Stomach (tissue), 9 donors: Measurements from ENCODE around the gene ROBO3. TPM values are rescaled to one million over a fixed set of nuclear protein-coding genes. Genes with fewer than 3 reads are reported as not detected.

ENCODE experiments used
- DNase-seq, 2 donors: peaks; one replicate each; pipeline versions ENCODE4 v3.0.0 to v3.0.0-alpha.2; 2013 to 2019
- H3K27ac ChIP-seq, 5 donors: fragments of 200-600 bp in 4 of 5; sonication (generic) in 4 of 5; one replicate each; pipeline ENCODE4 v1.5.1; 2013 to 2019; ENCODE audit warnings: mild to moderate bottlenecking in 1 of 5, moderate library complexity in 1 of 5
- H3K27me3 ChIP-seq, 3 donors: fragments of 200-600 bp; sonication (generic); one replicate each; pipeline ENCODE4 v1.5.1; 2017 to 2019; ENCODE audit warnings: mixed run types in 1 of 3
- H3K36me3 ChIP-seq, 4 donors: fragments of 200-600 bp; sonication (generic); 1 replicate in 3 of 4; 2 replicates in 1 of 4; pipeline ENCODE4 v1.5.1; 2016 to 2019
- H3K4me1 ChIP-seq, 4 donors: fragments of 200-600 bp; sonication (generic); one replicate each; pipeline ENCODE4 v1.5.1; 2016 to 2019
- H3K4me3 ChIP-seq, 4 donors: fragments of 200-600 bp; sonication (generic) in 3 of 4; one replicate each; pipeline ENCODE4 v1.5.1; 2016 to 2019; ENCODE audit warnings: mild to moderate bottlenecking in 1 of 4
- H3K9me3 ChIP-seq, 4 donors: fragments of 200-600 bp; sonication (generic); one replicate each; pipeline ENCODE4 v1.5.1; 2016 to 2019
- CTCF ChIP-seq, 7 experiments: fragments of 450-650 bp in 4 of 7; fragments of 200-600 bp in 3 of 7; sonication (generic) in 3 of 7; IDR thresholded peaks; one replicate each; pipeline ENCODE4 v1.5.1; 2016 to 2019; ENCODE audit warnings: antibody characterized with exemption in 7 of 7, control low read depth in 2 of 7, mild to moderate bottlenecking in 1 of 7
- EP300 ChIP-seq: sonication (generic); formaldehyde crosslinking; IDR thresholded peaks from one replicate; pipeline ENCODE4 v1.6.1; 2017; ENCODE audit warnings: antibody characterized with exemption
- POLR2A ChIP-seq, 4 donors: fragments of 450-650 bp; IDR thresholded peaks; one replicate each; pipeline ENCODE4 v1.6.1; 2016; ENCODE audit warnings: antibody characterized with exemption in 4 of 4, control low read depth in 2 of 4, mild to moderate bottlenecking in 1 of 4, moderate library complexity in 1 of 4
- POLR2AphosphoS5 ChIP-seq, 3 donors: sonication (generic); formaldehyde crosslinking; IDR thresholded peaks; one replicate each; pipeline ENCODE4 v1.6.1; 2016; ENCODE audit warnings: antibody characterized with exemption in 3 of 3
- WGBS, 5 donors: extraction: QIAGEN DNeasy Blood & Tissue Kit in 3 of 5; methylation state at CpG; one replicate each; pipeline versions ENCODE4 v1.1.5 to v1.1.7; 2013 to 2018; 5-methylcytosine and 5-hydroxymethylcytosine counted together
- intact Hi-C: fragments of 100-400 bp; cut with DNase I; formaldehyde crosslinking; loops from one replicate; pipeline ENCODE4 v1.15.1; 2023; ENCODE audit warnings: low total_unique reads
- polyA plus RNA-seq, 3 donors: library from polyadenylated mRNA; stranded (reverse); fragments of 200-250 nt; gene quantifications; one replicate each; pipeline ENCODE4 v1.2.3, GENCODE V29; 2013
- total RNA-seq, 5 donors: library from RNA; depleted of rRNA; stranded (reverse); fragments of >200 nt; gene quantifications; one replicate each; pipeline versions ENCODE4 v1.1.0 to v1.2.3, GENCODE V29; 2014 to 2016
- donor health status: healthy with polysubstance abuse.
- donor health status: Bipolar disorder and iron deficiency.
- donor health status: healthy.

ROBO3 gene
- total and polyA plus RNA-seq, 8 donors, result 1.7 to 39.1 (median 5.1) TPM; not detected in 1

GRCh38 chr11:124920356-124920755 is 55.1 kb downstream of the ROBO3 start:
- Histone ChIP-seq H3K27ac (no peak overlapping the region), H3K4me1 (peaks cover 7 to 11% (median 9%) of the 10 kb centered on the region in 4 donors), H3K36me3 (no peaks in the 10 kb centered on the region), H3K9me3 (no peaks in the 10 kb centered on the region), H3K4me3 (peak overlapping the region in 2 of 4 donors; percentile 45 to 49), H3K27me3 (peaks cover 0 to 39% (median 15%) of the 10 kb centered on the region in 3 donors)
- DNase-seq, result no peak
- intact Hi-C loops, result no loop called here
- 92 to 97% (median 95%) methylated on average over 5 of the region's 5 CpGs for WGBS, 5 donors
- TF ChIP-seq POLR2AphosphoS5 (IDR thresholded peaks at IDR 0.05) (no peak), POLR2A (IDR thresholded peaks at IDR 0.05) (no peak), CTCF (IDR thresholded peaks at IDR 0.05) (no peak), EP300 (no peak)

- TF ChIP-seq POLR2AphosphoS5 (IDR thresholded peaks at IDR 0.05) (no peak), EP300 (no peak), CTCF (IDR thresholded peaks at IDR 0.05) (no peak), POLR2A (IDR thresholded peaks at IDR 0.05) (no peak)
- Histone ChIP-seq H3K4me1 (peaks cover 7 to 11% (median 9%) of the 10 kb centered on the region in 4 donors), H3K27me3 (peaks cover 0 to 39% (median 15%) of the 10 kb centered on the region in 3 donors), H3K36me3 (no peaks in the 10 kb centered on the region), H3K27ac (peak overlapping the region; percentile 14 to 68 (median 50)), H3K9me3 (no peaks in the 10 kb centered on the region), H3K4me3 (peak overlapping the region; percentile 45 to 49 (median 46))
- DNase-seq, result peak; percentile 54 to 93
- WGBS, 5 donors, result 6 to 17% (median 10%) methylated on average over 40 to 82 of the region's 82 CpGs
- intact Hi-C loops, result no loop called here
Observed at GRCh38 chr11:124920870-124921609, 55.8 kb downstream of the ROBO3 start.

- intact Hi-C loops, result no loop called here
- no peak for DNase-seq
- peaks cover 7 to 11% (median 9%) of the 10 kb centered on the region in 4 donors for H3K4me1 ChIP-seq
- no peak overlapping the region for H3K4me3 ChIP-seq
- H3K27ac ChIP-seq, result no peak overlapping the region
- peaks cover 0 to 32% (median 15%) of the 10 kb centered on the region in 3 donors for H3K27me3 ChIP-seq
- 82 to 89% (median 85%) methylated on average over 4 of the region's 4 CpGs for WGBS, 5 donors
- TF ChIP-seq POLR2AphosphoS5 (IDR thresholded peaks at IDR 0.05) (no peak), EP300 (no peak), POLR2A (IDR thresholded peaks at IDR 0.05) (no peak), CTCF (IDR thresholded peaks at IDR 0.05) (no peak)
- no peaks in the 10 kb centered on the region for H3K9me3 ChIP-seq
- H3K36me3 ChIP-seq, result no peaks in the 10 kb centered on the region
Observed at GRCh38 chr11:124922831-124923230, 57.6 kb downstream of the ROBO3 start.

GRCh38 chr11:124923296-124923695 is 58.1 kb downstream of the ROBO3 start:
- no peak overlapping the region for H3K27ac ChIP-seq
- H3K36me3 ChIP-seq, result no peaks in the 10 kb centered on the region
- intact Hi-C loops, result no loop called here
- TF ChIP-seq POLR2A (IDR thresholded peaks at IDR 0.05) (no peak), EP300 (no peak), POLR2AphosphoS5 (IDR thresholded peaks at IDR 0.05) (no peak), CTCF (IDR thresholded peaks at IDR 0.05) (no peak)
- no peak overlapping the region for H3K4me3 ChIP-seq
- H3K4me1 ChIP-seq, result peaks cover 7 to 11% (median 9%) of the 10 kb centered on the region in 4 donors
- DNase-seq, result no peak
- peaks cover 0 to 29% (median 15%) of the 10 kb centered on the region in 3 donors for H3K27me3 ChIP-seq
- no peaks in the 10 kb centered on the region for H3K9me3 ChIP-seq
